Muscle layer of colon (tissue), 2 donors: ENCODE measurements around the gene LCOR.

Experiments
- H3K27ac ChIP-seq: one replicate; pipeline ENCODE4 v1.7.0; 2013; ENCODE audit warnings: low read depth, mild to moderate bottlenecking, low read length, moderate library complexity
- H3K27me3 ChIP-seq, 2 donors: one replicate each; pipeline ENCODE4 v1.7.0; 2013; ENCODE audit warnings: low read length in 2 of 2, mild to moderate bottlenecking in 2 of 2; ENCODE audit not compliant: insufficient read depth in 2 of 2, control insufficient read depth in 1 of 2
- H3K36me3 ChIP-seq: one replicate; pipeline ENCODE4 v1.7.0; 2013; ENCODE audit warnings: mild to moderate bottlenecking, low read length; ENCODE audit not compliant: insufficient read depth
- H3K4me1 ChIP-seq: one replicate; pipeline ENCODE4 v1.7.0; 2013; ENCODE audit warnings: mild to moderate bottlenecking, low read length; ENCODE audit not compliant: insufficient read depth
- H3K4me3 ChIP-seq, 2 donors: one replicate each; pipeline ENCODE4 v1.7.0; 2013; ENCODE audit warnings: low read length in 2 of 2, low read depth in 1 of 2, mild to moderate bottlenecking in 1 of 2, moderate library complexity in 1 of 2
- H3K9ac ChIP-seq: one replicate; pipeline ENCODE4 v1.7.0; 2013; ENCODE audit warnings: low read length
- H3K9me3 ChIP-seq: one replicate; pipeline ENCODE4 v1.7.0; 2013; ENCODE audit warnings: mild to moderate bottlenecking, low read length
- donor health status: abdominal sarcoma.
- donor health status: Adenocarcinoma of cecum.

Gene LCOR

DNA sequence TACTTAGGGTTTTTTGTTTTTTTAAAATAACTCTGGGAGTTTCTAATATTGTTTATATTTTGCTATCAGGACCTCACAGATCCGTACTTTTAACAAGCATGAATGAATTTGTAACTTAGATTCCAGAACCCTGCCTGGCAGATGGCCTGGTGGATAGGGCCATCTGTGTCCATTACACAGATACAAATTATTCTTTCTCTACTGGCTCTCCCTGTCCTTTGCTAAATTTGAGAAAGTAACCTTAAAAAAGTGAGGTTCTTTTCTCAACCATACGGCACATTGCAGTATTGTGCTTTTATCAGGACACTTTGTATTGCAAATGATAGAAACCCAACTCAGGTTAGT, 26.6 kb downstream of the LCOR start:
- peaks cover 21% of the 10 kb centered on the region for H3K4me1 ChIP-seq
- H3K9me3 ChIP-seq = no peaks in the 10 kb centered on the region
- H3K36me3 ChIP-seq = no peaks in the 10 kb centered on the region
- H3K4me3 ChIP-seq = no peak overlapping the region
- H3K9ac ChIP-seq = no peak overlapping the region
- H3K27me3 ChIP-seq = no peaks in the 10 kb centered on the region
- no peak overlapping the region for H3K27ac ChIP-seq

DNA sequence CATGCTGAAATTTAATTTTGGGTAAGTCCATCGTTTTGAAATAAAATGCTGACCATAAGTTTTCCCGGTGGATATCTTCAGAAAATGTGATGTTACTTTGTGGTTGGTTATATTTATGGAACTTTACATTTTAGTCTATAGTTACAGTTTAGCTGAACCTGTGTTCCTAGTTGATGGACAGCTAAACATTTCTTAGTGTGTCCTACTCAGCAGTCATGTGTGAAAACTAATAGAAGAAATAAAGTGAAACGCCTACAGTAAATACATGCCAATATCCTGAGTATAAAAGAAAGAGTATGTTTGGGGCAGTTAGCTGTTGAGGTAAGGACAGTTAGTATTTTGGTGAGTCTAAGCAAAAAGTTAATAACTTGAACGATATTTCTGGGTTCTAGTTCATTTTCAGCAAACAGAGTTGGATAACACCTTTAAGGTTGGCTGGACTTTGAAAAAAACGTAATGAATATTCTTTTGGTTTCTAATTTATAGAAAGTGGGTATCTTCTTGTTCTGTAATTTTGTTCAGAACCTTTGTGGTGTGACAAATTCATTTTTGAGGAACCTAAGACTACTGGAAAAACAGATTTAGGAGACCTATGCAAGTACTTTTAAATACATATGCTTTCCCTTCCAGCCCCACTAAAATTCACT, 28.7 kb downstream of the LCOR start:
- H3K4me1 ChIP-seq = peaks cover 32% of the 10 kb centered on the region
- H3K27ac ChIP-seq = no peak overlapping the region
- H3K36me3 ChIP-seq = no peaks in the 10 kb centered on the region
- no peaks in the 10 kb centered on the region for H3K9me3 ChIP-seq
- H3K27me3 ChIP-seq = no peaks in the 10 kb centered on the region
- no peak overlapping the region for H3K9ac ChIP-seq
- no peak overlapping the region for H3K4me3 ChIP-seq

DNA sequence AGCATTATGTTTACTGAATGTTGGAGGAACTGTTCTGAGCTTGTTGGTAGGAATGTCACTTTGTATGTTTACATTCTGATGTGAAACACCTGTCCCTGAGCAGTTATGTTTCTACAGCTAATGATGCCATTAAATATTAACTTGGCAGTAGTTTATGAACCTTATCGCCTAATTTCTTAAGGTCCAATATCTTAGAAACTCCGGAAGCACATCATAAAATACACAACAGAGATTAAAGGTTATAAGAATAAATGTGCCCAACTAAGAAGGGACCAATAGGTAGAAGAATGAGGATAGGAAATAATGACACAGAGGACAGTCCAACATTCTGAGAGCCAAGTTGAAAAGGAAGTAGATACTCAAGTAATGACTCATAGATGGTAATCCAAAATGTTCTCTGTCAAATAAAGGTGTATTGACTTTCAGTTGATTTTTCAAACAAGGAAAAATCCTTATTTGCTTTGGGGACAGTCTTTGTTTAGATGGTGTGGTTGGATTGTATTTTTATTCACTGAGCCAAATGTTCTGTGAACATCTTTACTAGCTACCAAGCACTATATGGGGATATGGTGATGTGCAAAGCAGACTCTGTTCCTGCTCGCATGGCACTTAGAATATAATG, 31.9 kb downstream of the LCOR start:
- Histone ChIP-seq H3K27ac (no peak overlapping the region), H3K27me3 (no peaks in the 10 kb centered on the region), H3K4me3 (no peak overlapping the region), H3K9me3 (no peaks in the 10 kb centered on the region), H3K4me1 (peaks cover 13% of the 10 kb centered on the region), H3K36me3 (no peaks in the 10 kb centered on the region), H3K9ac (no peak overlapping the region)

DNA sequence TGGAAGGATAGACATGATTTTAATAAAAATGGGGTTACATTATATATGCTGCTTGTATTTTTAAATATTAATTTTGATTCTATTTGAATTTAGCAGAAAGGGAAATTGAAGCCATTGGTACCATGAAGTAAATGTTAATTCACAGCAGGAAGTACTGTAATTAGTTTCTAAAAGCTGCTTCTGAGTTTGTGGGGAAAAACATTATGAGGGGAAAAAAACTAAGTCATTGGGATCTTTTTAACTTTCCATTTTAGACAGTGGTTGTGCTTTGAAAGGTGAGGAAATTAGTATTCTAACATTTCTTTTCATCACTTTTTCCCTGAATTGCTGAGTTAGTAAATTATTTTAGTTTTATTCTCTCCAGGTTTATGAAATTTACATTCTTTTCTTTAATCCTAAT, 41.0 kb downstream of the LCOR start:
- Histone ChIP-seq H3K4me3 (no peak overlapping the region), H3K9ac (no peak overlapping the region), H3K27me3 (no peaks in the 10 kb centered on the region), H3K9me3 (no peaks in the 10 kb centered on the region), H3K4me1 (peaks cover 12% of the 10 kb centered on the region), H3K36me3 (no peaks in the 10 kb centered on the region), H3K27ac (no peak overlapping the region)

DNA sequence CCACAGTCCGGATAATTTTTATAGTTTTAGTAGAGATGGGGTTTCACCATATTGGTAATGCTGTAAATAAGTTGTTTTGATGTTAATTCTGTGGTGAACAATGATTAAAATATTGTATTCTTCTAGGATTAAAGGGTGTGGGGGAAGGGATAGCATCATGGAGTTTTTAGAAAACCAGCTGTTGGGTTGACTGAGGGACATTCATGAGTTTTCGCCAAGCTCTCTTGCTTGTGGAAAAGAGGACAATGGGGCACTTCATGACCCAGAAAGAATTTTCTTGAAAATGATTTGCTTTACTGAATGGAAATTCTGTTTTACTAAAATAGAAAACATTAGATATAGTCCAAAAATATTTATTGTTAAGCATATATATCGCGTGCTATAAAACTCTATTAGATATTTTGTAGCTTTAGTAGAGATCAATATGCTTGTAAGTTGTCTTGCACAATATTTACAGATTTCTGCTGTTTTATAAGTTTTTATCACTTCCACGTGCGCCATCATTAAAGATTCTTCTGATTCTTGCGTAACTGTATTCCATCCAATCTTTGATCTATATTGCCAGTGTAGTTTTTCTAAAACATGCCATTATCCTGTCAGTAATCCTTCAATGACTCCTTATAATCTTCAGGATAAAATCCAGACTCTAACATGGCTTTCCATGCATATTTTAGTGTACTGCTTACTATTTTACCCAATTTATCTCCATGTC, 41.8 kb downstream of the LCOR start:
- H3K4me1 ChIP-seq = peaks cover 20% of the 10 kb centered on the region
- no peak overlapping the region for H3K4me3 ChIP-seq
- no peaks in the 10 kb centered on the region for H3K36me3 ChIP-seq
- H3K27me3 ChIP-seq = no peaks in the 10 kb centered on the region
- no peak overlapping the region for H3K27ac ChIP-seq
- no peaks in the 10 kb centered on the region for H3K9me3 ChIP-seq
- H3K9ac ChIP-seq = no peak overlapping the region

DNA sequence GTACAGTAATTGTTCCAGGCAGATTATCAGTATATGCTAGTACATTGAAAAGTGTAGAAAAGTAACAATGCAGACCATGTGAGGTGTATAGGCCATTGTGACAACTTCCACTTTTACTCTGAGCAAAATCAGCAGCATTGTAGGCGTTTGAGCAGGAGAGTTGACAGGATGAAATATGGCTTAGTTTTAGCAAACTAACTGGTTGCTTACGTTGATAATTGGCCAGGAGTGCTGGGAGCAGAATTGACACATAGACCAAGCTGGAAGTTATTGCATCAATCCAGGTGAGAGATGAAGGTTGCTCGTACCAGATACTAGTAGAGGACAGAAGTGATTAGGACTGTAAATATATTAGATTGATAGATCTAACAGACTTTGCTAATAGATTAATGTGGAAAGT, 46.0 kb downstream of the LCOR start:
- Histone ChIP-seq H3K9ac (no peak overlapping the region), H3K27me3 (no peaks in the 10 kb centered on the region), H3K4me1 (peaks cover 36% of the 10 kb centered on the region), H3K4me3 (no peak overlapping the region), H3K9me3 (no peaks in the 10 kb centered on the region), H3K27ac (no peak overlapping the region), H3K36me3 (no peaks in the 10 kb centered on the region)

DNA sequence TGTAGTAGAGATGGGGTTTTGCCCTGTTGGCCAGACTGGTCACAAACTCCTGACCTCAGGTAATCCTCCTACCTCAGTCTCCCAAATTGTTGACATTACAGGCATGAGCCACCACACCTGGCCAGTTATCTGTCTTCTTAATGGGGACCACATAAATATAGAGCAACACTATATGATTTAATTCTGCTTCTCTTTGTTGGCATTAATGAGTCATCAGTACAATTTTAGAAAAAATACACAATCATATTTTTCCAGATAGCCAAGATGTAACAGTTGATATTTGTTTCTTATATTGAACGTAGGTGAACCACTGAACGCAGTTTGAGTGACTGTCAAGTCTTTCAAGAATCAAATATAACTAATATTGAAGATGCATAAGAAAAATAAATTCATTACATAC, 48.5 kb downstream of the LCOR start:
- Histone ChIP-seq H3K9ac (no peak overlapping the region), H3K4me3 (no peak overlapping the region), H3K9me3 (no peaks in the 10 kb centered on the region), H3K27me3 (no peaks in the 10 kb centered on the region), H3K27ac (no peak overlapping the region), H3K4me1 (peaks cover 50% of the 10 kb centered on the region), H3K36me3 (no peaks in the 10 kb centered on the region)

DNA sequence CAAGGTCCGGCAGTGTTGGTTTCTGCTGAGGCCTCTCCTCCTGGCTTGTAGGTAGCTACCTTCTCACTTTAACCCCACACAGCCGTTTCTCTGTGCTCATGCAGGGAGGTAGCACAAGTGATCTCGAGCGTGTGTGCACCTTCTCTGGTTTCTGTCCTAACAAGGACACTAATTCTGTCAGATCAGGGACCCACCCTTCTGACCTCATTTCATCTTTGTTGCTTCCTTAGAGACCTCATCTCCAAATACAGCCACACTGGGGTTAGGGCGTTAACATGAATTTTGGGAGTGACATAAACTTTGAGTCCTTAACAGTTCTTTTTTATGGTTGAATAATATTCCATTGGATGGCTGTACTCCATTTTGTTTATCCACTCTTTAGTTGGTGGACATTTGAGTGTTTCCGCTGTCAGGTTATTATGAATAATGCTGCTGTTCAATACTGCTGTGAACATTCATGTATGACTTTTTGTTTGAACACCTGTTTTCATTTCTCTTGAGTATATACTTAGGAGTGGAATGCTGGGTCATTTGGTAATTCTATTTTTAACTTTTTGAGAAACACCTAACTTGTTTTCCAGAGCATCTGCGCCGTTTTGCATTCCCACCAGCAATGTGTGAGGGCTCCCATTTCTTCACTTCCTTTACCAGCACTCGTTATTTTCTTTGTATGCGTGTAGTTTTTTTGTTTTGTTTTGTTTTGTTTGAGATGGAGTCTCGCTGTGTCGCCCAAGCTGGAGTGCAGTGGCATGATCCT, 57.5 kb downstream of the LCOR start:
- Histone ChIP-seq H3K27ac (no peak overlapping the region), H3K4me1 (peaks cover 12% of the 10 kb centered on the region), H3K4me3 (no peak overlapping the region), H3K36me3 (no peaks in the 10 kb centered on the region), H3K9me3 (no peaks in the 10 kb centered on the region), H3K27me3 (no peaks in the 10 kb centered on the region), H3K9ac (no peak overlapping the region)

DNA sequence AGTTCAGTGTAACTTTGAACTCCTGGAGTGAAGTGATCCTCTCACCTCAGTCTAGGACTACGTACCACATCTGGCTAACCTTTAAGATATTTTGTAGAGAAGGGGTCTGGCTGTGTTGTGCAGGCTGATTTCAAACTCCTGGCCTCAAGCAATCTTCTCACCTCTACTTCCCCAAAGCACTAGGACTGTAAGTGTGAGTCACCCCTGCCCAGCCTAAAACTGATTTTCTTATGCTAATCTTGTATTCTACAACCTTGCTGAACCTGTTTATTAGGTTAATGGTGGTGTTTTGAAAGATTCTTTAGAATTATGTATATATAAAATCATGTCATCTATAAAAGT, 58.0 kb downstream of the LCOR start:
- Histone ChIP-seq H3K4me3 (no peak overlapping the region), H3K36me3 (no peaks in the 10 kb centered on the region), H3K27ac (no peak overlapping the region), H3K27me3 (no peaks in the 10 kb centered on the region), H3K9me3 (no peaks in the 10 kb centered on the region), H3K4me1 (peaks cover 7% of the 10 kb centered on the region), H3K9ac (no peak overlapping the region)

DNA sequence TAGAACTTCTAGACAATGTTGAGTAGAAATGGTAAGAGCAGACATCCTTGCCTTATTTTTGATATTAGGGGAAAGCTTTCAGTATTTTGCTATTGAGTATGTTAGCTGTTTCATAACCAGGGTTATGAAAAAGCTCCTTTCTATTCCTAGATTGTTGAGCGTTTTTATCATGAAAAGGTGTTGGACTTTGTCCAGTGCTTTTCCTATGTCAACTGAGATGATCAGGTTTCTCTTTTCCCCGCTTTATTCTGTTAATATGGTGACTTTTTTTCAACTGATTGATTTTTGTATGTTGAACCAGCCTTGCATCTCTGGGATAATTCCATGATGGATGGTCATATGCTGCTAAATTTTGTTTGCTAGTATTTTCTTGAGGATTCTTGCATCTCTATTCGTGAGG, 58.5 kb downstream of the LCOR start:
- Histone ChIP-seq H3K4me1 (peaks cover 5% of the 10 kb centered on the region), H3K36me3 (no peaks in the 10 kb centered on the region), H3K27me3 (no peaks in the 10 kb centered on the region), H3K9me3 (no peaks in the 10 kb centered on the region), H3K27ac (no peak overlapping the region), H3K9ac (no peak overlapping the region), H3K4me3 (no peak overlapping the region)

DNA sequence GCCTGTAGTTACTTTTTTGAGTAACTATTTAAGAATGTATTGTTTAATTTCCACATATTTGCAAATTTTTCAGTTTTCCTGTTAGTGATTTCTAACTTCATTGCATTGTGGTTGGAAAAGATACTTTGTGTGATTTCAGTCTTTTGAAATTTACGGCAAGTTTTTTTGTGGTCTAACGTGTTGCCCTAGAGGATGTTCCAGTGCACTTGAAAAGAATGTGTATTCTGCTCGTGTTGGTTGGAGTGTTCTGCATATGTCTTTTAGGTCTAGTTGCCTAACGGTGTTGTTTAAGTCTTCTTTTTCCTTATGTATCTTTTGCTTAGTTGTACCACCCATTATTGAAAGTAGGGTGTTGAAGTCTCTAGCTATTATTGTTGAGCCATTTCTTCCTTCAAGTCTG, 59.7 kb downstream of the LCOR start:
- Histone ChIP-seq H3K9me3 (no peaks in the 10 kb centered on the region), H3K9ac (no peak overlapping the region), H3K27ac (no peak overlapping the region), H3K4me1 (peaks cover 7% of the 10 kb centered on the region), H3K27me3 (no peaks in the 10 kb centered on the region), H3K36me3 (no peaks in the 10 kb centered on the region), H3K4me3 (no peak overlapping the region)
